ENCODE results near the gene FOXK1. TPM values are rescaled to one million over a fixed set of nuclear protein-coding genes. Genes with fewer than 3 reads are reported as not detected.

Gene FOXK1
- total and polyA plus RNA-seq, 2 experiments from 2014 or later = 2.3 to 12.7 TPM

DNA sequence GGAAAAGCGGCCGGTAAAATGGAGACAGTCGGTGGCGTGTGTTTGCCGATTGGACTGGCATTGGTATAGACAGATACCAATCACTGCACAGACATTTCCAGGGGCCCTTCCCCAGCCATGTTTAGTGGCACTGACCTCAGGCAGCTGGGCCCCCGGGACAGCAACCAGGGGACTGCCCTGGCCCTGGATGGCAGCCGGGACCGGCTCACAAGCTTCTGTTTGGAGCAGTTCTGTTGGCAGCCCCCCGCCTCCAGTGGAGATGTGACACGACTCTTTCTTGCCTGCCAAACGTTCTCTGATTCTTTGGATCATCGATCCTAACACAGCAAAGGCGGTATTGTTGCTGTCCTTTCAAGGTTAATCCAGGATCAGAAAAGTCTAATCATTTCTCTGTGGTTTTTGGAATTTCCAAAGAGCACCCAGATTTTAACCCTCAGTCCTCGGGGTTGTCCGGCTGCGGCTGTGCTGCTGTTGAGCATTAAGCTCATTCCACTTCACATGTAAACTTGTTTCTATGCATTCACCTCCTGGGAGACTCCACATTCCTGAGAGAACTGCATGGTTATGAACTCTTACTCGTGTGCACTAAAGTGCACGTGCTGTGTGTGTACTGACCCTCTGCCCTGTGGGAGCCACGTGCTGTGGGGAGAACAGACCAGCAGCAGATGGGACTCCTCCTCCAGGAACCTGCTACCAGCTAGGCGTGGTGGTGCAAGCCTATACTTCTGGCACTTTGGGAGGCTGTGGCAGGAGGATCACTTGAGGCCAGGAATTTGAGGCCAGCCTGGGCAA, 46.0 kb downstream of the FOXK1 start (continued):
- TF ChIP-seq, protein P1, sequence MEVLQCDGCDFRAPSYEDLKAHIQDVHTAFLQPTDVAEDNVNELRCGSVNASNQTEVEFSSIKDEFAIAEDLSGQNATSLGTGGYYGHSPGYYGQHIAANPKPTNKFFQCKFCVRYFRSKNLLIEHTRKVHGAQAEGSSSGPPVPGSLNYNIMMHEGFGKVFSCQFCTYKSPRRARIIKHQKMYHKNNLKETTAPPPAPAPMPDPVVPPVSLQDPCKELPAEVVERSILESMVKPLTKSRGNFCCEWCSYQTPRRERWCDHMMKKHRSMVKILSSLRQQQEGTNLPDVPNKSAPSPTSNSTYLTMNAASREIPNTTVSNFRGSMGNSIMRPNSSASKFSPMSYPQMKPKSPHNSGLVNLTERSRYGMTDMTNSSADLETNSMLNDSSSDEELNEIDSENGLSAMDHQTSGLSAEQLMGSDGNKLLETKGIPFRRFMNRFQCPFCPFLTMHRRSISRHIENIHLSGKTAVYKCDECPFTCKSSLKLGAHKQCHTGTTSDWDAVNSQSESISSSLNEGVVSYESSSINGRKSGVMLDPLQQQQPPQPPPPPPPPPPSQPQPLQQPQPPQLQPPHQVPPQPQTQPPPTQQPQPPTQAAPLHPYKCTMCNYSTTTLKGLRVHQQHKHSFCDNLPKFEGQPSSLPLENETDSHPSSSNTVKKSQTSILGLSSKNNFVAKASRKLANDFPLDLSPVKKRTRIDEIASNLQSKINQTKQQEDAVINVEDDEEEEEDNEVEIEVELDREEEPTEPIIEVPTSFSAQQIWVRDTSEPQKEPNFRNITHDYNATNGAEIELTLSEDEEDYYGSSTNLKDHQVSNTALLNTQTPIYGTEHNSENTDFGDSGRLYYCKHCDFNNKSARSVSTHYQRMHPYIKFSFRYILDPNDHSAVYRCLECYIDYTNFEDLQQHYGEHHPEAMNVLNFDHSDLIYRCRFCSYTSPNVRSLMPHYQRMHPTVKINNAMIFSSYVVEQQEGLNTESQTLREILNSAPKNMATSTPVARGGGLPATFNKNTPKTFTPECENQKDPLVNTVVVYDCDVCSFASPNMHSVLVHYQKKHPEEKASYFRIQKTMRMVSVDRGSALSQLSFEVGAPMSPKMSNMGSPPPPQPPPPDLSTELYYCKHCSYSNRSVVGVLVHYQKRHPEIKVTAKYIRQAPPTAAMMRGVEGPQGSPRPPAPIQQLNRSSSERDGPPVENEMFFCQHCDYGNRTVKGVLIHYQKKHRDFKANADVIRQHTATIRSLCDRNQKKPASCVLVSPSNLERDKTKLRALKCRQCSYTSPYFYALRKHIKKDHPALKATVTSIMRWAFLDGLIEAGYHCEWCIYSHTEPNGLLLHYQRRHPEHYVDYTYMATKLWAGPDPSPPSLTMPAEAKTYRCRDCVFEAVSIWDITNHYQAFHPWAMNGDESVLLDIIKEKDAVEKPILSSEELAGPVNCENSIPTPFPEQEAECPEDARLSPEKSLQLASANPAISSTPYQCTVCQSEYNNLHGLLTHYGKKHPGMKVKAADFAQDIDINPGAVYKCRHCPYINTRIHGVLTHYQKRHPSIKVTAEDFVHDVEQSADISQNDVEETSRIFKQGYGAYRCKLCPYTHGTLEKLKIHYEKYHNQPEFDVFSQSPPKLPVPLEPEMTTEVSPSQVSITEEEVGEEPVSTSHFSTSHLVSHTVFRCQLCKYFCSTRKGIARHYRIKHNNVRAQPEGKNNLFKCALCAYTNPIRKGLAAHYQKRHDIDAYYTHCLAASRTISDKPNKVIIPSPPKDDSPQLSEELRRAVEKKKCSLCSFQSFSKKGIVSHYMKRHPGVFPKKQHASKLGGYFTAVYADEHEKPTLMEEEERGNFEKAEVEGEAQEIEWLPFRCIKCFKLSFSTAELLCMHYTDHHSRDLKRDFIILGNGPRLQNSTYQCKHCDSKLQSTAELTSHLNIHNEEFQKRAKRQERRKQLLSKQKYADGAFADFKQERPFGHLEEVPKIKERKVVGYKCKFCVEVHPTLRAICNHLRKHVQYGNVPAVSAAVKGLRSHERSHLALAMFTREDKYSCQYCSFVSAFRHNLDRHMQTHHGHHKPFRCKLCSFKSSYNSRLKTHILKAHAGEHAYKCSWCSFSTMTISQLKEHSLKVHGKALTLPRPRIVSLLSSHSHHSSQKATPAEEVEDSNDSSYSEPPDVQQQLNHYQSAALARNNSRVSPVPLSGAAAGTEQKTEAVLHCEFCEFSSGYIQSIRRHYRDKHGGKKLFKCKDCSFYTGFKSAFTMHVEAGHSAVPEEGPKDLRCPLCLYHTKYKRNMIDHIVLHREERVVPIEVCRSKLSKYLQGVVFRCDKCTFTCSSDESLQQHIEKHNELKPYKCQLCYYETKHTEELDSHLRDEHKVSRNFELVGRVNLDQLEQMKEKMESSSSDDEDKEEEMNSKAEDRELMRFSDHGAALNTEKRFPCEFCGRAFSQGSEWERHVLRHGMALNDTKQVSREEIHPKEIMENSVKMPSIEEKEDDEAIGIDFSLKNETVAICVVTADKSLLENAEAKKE (CRISPR knock-in tag; IDR thresholded peaks at IDR 0.05) = no peak

DNA sequence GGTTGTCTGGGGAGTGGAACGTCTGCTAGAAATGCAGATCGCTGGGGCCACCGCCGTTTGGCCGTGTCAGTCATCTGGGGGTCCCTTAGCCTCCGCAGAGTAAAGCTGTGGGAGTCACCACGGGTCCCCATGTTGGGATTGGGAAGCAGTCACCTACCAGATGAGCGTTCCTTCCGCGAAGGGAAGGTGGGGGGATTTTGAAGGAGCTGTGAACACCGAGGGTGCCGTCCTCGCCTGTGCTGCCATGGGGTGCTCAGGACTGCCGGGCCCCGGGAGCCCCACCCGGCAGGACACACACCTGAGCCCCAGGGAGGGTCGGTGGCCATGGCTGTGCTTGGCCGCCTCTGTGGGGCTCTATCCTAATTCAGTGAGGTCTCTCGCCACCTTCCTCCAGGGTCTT, 47.2 kb downstream of the FOXK1 start:
- Mint-ChIP-seq H3K27ac (no peak overlapping the region), H3K4me3 (no peak overlapping the region), H3K9me3 (no peaks in the 10 kb centered on the region), H3K36me3 (ENCODE audit: low read depth) (no peaks in the 10 kb centered on the region), H3K27me3 (ENCODE audit: insufficient read depth, low read depth, poor library complexity) (peaks cover 10% of the 10 kb centered on the region), H3K4me1 (peaks cover 15% of the 10 kb centered on the region)
- Histone ChIP-seq H4K20me1 (replicated peaks; ENCODE audit: insufficient read depth) (peaks cover 35% of the 10 kb centered on the region), H3K27ac (ENCODE audit: low read depth) (no peak overlapping the region), H3K4me1 (ENCODE audit: insufficient read depth) (no peaks in the 10 kb centered on the region), H3K36me3 (ENCODE audit: insufficient read depth) (no peaks in the 10 kb centered on the region), H3K9me2 (ENCODE audit: insufficient read depth) (no peaks in the 10 kb centered on the region), H2AFZ (no peak overlapping the region), H3F3A (replicated peaks; ENCODE audit: low read depth) (no peaks in the 10 kb centered on the region), H3K79me2 (replicated peaks; ENCODE audit: insufficient read depth) (no peaks in the 10 kb centered on the region), H3K4me3 (no peak overlapping the region), H3K4me2 (no peak overlapping the region), H3K27me3 (ENCODE audit: insufficient read depth) (no peaks in the 10 kb centered on the region)
- no peak for DNase-seq (ENCODE audit: low spot score)
- no peak for ATAC-seq
- TF ChIP-seq ETS1 (IDR thresholded peaks at IDR 0.05) (no peak), POLR2AphosphoS5 (IDR thresholded peaks at IDR 0.05; ENCODE audit: low read depth) (no peak), EZH2phosphoT487 (IDR thresholded peaks at IDR 0.05; ENCODE audit: unreplicated experiment) (no peak)
